Measurements from ENCODE around the gene WDR86.

Gene WDR86

DNA sequence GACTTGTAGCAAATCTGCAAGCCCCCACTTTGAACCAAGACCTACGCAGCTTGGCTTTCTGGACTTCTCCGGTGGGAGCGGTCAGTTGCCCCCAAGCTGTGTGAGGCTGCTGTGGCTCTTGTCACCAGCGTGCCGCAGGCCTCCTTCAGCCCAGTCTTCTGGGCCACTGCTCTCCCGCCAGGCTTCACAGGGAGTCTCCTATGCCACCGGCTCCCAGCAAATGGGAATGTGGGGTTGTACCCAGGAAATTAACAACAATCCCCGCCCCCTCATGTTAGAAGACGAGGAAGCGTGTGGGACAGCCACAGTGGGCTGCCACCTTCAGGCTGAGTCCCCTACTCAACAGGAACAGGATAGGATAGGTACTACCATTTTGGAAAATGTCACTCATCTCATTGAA lies 4.2 kb downstream of the WDR86 start:
- TF ChIP-seq, protein P1, sequence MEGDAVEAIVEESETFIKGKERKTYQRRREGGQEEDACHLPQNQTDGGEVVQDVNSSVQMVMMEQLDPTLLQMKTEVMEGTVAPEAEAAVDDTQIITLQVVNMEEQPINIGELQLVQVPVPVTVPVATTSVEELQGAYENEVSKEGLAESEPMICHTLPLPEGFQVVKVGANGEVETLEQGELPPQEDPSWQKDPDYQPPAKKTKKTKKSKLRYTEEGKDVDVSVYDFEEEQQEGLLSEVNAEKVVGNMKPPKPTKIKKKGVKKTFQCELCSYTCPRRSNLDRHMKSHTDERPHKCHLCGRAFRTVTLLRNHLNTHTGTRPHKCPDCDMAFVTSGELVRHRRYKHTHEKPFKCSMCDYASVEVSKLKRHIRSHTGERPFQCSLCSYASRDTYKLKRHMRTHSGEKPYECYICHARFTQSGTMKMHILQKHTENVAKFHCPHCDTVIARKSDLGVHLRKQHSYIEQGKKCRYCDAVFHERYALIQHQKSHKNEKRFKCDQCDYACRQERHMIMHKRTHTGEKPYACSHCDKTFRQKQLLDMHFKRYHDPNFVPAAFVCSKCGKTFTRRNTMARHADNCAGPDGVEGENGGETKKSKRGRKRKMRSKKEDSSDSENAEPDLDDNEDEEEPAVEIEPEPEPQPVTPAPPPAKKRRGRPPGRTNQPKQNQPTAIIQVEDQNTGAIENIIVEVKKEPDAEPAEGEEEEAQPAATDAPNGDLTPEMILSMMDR (IDR thresholded peaks at IDR 0.05; ENCODE audit: borderline replicate concordance, insufficient read depth, low read depth, low read length), result no peak
- no peak overlapping the region for H3K4me3 ChIP-seq (ENCODE audit: low read depth, low read length)

DNA sequence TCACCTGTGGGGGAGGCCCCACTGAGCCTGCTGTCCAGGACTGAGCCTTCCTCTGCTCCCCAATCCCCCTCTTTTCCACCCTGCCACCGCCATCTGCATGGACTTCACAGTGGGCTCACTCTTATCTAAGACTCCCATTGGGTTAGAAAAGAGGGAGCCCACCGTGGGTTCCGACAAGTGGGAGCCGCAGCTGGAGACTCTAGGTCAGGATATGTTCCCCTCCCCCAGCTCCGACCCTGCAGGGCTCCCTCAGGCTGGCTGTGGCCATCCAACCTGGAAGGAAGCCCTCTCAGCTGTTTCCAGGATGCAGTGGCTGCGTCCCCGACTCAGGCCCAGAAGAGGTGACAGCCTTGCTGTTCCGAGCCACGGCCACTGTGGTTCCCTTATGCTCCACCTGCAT lies 4.8 kb downstream of the WDR86 start:
- TF ChIP-seq, protein P1 (IDR thresholded peaks at IDR 0.05; ENCODE audit: borderline replicate concordance, insufficient read depth, low read depth, low read length), result no peak
- H3K4me3 ChIP-seq (ENCODE audit: low read depth, low read length), result no peak overlapping the region

DNA sequence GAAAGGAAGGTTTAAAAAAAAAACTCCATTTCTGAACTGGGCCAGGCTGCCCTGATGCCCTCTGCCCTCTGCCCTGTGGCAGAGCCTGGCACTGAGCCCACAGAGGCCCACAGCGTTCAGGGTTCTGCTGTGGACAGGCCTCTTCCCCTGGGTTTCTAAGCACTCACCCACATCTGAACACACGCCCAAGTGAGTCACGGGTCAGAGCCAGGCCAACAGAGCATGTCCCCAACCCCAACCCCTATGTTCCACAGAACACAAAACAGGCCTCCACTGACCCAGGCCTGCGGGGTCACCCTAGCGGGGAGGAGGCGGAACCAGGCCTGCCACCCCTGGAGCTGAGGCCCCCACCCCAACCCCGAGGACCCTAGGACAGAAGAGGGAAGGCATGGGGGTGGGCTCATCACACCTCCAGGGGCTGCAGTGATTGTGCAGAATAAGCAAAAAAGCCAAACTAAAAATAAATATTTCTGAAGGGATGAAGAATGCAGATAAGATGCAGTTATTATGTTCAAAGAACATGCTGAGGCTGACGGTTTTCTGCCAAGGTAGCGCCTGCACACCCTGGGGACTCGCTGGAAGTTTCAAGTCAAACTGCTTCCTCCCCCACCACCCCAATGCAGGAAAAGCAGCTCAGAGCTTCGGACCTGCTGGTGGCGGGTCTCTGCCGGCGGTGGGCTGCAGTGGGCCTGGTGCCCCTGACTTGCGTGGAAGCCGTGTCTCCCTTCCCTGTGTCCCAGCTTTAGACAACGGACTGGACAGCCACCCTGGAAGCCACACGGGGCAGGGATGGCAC lies 5.4 kb downstream of the WDR86 start:
- TF ChIP-seq, protein P1 (IDR thresholded peaks at IDR 0.05; ENCODE audit: borderline replicate concordance, insufficient read depth, low read depth, low read length), result no peak
- no peak overlapping the region for H3K4me3 ChIP-seq (ENCODE audit: low read depth, low read length)

DNA sequence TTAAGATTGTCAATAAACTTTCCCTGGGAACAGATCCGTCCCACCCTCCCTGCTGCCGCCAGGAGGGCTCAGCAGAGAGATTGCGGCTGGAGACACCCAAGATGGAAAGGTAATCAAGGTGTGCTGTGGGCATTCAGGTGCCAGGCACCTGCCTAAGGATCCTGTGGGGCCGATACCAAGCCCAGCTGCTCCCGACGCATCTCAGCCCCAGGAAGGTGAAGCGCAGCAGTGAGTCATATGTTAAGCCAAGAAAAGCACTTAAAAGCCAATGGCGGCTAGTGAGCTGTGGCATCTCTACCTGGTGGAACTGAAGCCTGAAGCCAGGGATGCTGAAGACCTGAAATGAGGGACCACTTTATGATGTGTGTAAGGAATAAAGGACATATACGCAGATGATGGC lies 6.1 kb downstream of the WDR86 start:
- TF ChIP-seq, protein P1 (IDR thresholded peaks at IDR 0.05; ENCODE audit: borderline replicate concordance, insufficient read depth, low read depth, low read length), result no peak
- H3K4me3 ChIP-seq (ENCODE audit: low read depth, low read length), result no peak overlapping the region

DNA sequence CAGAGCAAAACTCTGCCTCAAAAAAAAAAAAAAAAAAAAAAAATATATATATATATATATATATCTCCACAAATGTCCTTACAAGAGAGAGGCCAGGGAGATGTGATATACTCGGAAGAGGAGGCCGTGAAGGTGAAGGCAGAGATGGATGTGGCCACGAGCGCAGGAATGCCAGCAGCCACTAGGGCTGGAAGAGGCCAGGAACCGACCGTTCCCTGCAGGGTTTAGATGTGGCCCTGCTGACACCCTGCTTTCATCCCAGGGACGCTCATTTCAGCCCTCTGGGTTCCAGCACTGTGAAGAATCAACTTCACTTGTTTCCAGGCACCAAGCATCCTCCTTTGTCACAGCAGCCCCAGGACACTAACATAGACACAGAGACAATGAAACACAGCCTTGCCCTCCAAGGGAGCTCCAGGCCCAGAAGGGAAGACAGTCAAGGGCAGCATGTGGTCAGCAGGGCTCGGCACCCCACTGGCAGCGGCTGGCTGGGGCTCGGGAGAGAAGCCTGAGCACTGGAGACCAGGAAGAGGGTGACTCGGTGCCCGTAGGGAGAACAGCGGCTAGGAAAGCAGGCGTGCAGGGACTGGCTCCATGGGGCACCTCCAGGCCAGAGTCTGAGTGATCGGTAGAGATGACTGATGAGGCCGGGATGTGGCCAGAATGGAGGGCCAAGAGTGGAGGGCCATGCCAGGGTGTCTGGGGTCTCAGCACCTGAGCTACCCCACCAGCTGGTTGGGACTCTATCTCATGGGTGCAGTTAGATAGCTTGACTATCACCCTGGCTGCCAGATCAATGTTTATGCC lies 7.6 kb downstream of the WDR86 start:
- TF ChIP-seq, protein P1 (IDR thresholded peaks at IDR 0.05; ENCODE audit: borderline replicate concordance, insufficient read depth, low read depth, low read length), result no peak
- no peak overlapping the region for H3K4me3 ChIP-seq (ENCODE audit: low read depth, low read length)

DNA sequence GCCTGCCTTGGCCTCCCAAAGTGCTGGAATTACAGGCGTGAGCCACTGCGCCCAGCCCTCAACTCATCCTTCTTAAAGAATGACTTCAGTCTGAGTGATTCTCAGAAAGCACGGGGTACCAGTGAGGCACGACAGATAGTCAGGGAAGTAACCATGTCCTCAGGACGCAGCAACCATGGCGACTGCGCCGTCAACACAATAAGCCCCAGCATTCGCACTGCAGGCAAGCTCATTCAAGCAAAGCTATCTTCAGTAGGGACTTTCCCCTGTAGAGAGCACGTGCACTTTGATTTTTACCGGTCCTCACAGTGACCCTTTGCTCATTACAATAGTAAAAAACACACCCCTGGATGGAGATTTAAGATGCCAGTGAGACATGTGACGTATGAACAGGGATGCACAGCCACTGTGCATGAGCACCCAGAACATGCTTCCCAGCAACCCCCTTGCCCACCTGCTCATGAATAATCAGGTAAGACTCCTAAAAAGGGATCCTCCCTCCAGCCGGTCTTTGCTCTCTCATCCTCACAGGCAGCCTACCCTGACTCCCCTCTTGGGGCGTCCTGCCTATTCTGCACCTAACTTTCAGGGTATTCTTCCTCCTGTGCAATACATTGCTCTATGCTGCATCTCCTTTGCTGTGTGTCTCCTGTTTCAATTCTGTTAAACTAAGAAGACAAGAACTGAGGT lies 9.1 kb downstream of the WDR86 start:
- no peak overlapping the region for H3K4me3 ChIP-seq (ENCODE audit: low read depth, low read length)

More for the DNA sequence above, 9.1 kb downstream of the WDR86 start:
- TF ChIP-seq, protein P1 (IDR thresholded peaks at IDR 0.05; ENCODE audit: borderline replicate concordance, insufficient read depth, low read depth, low read length), result no peak
